ENCODE measurements around the gene GOT2.

GOT2 gene

DNA sequence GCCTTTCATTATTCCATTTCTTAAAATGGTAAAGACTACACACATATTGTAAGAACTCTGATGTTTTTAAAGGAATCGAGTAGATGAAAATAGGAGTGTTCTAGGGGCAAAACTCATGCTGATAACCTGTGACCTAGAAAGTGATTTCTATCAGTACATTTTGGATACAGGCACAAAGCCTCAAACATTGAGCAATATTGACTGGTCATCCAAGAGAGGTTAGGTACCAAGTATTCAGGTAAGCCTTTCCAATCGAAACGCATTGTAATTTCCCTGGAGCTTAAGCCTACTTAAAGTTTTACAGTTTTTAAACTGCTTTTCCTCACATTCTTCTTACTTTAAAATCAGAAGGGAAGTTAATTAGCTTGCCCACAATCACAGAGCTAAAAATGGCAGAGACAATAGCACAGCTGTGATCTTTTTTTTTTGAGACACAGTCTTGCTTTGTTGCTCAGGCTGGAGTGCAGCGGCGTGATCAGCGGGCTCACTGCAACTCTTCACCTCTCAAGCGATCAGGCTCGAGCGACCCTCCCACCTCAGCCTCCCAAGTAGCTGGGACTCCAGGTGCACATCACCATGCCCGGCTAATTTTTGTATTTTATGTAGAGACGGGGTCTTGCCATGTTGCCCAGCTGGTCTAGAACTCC is 3.3 kb downstream of the GOT2 start (continued):
- TF ChIP-seq, protein P1, sequence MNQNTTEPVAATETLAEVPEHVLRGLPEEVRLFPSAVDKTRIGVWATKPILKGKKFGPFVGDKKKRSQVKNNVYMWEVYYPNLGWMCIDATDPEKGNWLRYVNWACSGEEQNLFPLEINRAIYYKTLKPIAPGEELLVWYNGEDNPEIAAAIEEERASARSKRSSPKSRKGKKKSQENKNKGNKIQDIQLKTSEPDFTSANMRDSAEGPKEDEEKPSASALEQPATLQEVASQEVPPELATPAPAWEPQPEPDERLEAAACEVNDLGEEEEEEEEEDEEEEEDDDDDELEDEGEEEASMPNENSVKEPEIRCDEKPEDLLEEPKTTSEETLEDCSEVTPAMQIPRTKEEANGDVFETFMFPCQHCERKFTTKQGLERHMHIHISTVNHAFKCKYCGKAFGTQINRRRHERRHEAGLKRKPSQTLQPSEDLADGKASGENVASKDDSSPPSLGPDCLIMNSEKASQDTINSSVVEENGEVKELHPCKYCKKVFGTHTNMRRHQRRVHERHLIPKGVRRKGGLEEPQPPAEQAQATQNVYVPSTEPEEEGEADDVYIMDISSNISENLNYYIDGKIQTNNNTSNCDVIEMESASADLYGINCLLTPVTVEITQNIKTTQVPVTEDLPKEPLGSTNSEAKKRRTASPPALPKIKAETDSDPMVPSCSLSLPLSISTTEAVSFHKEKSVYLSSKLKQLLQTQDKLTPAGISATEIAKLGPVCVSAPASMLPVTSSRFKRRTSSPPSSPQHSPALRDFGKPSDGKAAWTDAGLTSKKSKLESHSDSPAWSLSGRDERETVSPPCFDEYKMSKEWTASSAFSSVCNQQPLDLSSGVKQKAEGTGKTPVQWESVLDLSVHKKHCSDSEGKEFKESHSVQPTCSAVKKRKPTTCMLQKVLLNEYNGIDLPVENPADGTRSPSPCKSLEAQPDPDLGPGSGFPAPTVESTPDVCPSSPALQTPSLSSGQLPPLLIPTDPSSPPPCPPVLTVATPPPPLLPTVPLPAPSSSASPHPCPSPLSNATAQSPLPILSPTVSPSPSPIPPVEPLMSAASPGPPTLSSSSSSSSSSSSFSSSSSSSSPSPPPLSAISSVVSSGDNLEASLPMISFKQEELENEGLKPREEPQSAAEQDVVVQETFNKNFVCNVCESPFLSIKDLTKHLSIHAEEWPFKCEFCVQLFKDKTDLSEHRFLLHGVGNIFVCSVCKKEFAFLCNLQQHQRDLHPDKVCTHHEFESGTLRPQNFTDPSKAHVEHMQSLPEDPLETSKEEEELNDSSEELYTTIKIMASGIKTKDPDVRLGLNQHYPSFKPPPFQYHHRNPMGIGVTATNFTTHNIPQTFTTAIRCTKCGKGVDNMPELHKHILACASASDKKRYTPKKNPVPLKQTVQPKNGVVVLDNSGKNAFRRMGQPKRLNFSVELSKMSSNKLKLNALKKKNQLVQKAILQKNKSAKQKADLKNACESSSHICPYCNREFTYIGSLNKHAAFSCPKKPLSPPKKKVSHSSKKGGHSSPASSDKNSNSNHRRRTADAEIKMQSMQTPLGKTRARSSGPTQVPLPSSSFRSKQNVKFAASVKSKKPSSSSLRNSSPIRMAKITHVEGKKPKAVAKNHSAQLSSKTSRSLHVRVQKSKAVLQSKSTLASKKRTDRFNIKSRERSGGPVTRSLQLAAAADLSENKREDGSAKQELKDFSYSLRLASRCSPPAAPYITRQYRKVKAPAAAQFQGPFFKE (tag by site-specific recombination; IDR thresholded peaks at IDR 0.05; ENCODE audit: borderline replicate concordance), result no peak

DNA sequence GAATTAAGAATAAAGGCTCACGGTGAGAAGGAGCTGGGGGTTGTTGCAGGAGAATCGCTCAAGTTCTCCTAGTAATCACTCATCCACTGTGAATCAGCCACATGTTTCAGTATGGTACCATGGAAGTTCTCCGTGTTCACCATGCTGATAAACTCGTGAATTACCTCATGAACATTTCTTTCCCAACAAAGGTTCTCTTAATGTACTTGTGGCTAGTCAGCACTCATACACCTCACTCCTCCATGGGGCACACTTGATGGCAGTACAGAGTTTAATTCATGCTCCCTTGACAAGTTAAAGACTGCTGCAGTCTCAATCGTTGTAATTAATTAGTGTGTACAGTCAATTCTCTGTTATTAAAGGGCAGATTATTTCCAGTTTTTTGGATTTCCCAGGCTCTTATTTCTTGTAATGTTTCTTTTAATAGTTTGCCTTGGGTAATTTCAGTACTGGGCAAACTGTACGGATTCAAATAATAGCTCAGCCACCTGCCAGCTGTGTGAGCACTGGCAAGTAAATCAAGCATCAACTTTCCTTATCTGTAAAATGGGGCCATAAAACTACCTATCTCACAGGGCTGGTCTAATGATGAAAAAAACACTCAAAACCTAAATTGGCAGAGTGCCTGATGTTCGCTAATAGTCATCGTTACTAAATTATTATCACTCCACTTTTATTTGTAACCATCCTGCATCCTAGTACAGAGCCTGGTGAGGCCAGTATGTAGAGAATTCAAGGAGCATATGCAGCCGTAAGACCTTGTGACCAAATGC is 6.1 kb downstream of the GOT2 start:
- no peak for TF ChIP-seq ZBTB20 (tag by site-specific recombination; IDR thresholded peaks at IDR 0.05)
- no peak for TF ChIP-seq ZNF747 (tag by site-specific recombination; IDR thresholded peaks at IDR 0.05)
- TF ChIP-seq ZNF501 (tag by site-specific recombination; IDR thresholded peaks at IDR 0.05), result no peak
- TF ChIP-seq MYNN (tag by site-specific recombination; IDR thresholded peaks at IDR 0.05; ENCODE audit: borderline replicate concordance), result no peak
- no peak for TF ChIP-seq ZNF174 (tag by site-specific recombination; IDR thresholded peaks at IDR 0.05)
- no peak for TF ChIP-seq GFI1B (tag by site-specific recombination; IDR thresholded peaks at IDR 0.05)
- no peak for TF ChIP-seq ZNF596 (tag by site-specific recombination; IDR thresholded peaks at IDR 0.05)
- TF ChIP-seq PRDM1 (tag by site-specific recombination; IDR thresholded peaks at IDR 0.05), result no peak
- TF ChIP-seq ZBTB17 (tag by site-specific recombination; IDR thresholded peaks at IDR 0.05), result no peak
- no peak for TF ChIP-seq HOXA7 (CRISPR knock-in tag; IDR thresholded peaks at IDR 0.05; ENCODE audit: borderline replicate concordance)
- TF ChIP-seq, protein P1 (tag by site-specific recombination; IDR thresholded peaks at IDR 0.05; ENCODE audit: borderline replicate concordance), result no peak
- ChIA-PET CTCF (no interaction called here), POLR2A (no interaction called here)
- Histone ChIP-seq H3K27ac (ENCODE audit: extremely low read depth, low read depth, low read length) (no peak overlapping the region), H3K36me3 (ENCODE audit: control insufficient read depth in 2 of 2, insufficient read depth in 1 of 2, low read length in 2 of 2) (peaks cover 6 to 48% of the 10 kb centered on the region in 2 experiments; a peak in 2 of 3 replicates), H3K4me1 (ENCODE audit: control insufficient read depth, insufficient read depth, low read length) (peaks cover 8% of the 10 kb centered on the region; the same call in 1 of the 2 replicates), H3K9me3 (ENCODE audit: control insufficient read depth, insufficient read depth, low read depth, low read length) (no peaks in the 10 kb centered on the region), H3K4me3 (ENCODE audit: low read depth, low read length) (no peak overlapping the region)
